Measurements from ENCODE around the gene PTPRE.
A peak's percentile ranks its signal among the peaks of the same experiment; 100 is the strongest.
"Not testable (repeated sequence)": the region's sequence is repeated elsewhere in the genome, so short reads cannot be mapped to it uniquely, and the experiment has no call there.

The PTPRE gene

GRCh38 chr10:127983344-127984100 lies 76.6 kb downstream of the PTPRE start:
- DNase-seq (ENCODE audit: low spot score), result peak; percentile 1

GRCh38 chr10:127984945-127985344 lies 78.0 kb downstream of the PTPRE start:
- no peak for DNase-seq (ENCODE audit: low spot score)

- no peak for DNase-seq (ENCODE audit: low spot score)
These were observed 79.9 kb downstream of the PTPRE start for GRCh38 chr10:127986531-127987466.

GRCh38 chr10:127987467-127988380 lies 80.8 kb downstream of the PTPRE start:
- no peak for DNase-seq (ENCODE audit: low spot score)

- no peak for DNase-seq (ENCODE audit: low spot score)
These were observed 82.6 kb downstream of the PTPRE start for GRCh38 chr10:127989481-127990012.

GRCh38 chr10:127990132-127990788 lies 83.4 kb downstream of the PTPRE start:
- DNase-seq (ENCODE audit: low spot score), result not testable (repeated sequence)

- no peak for DNase-seq (ENCODE audit: low spot score)
These were observed 84.1 kb downstream of the PTPRE start for GRCh38 chr10:127990846-127991542.

- no peak for DNase-seq (ENCODE audit: low spot score)
These were observed 84.8 kb downstream of the PTPRE start for GRCh38 chr10:127991543-127992255.

GRCh38 chr10:127992376-127992775 lies 85.5 kb downstream of the PTPRE start:
- DNase-seq (ENCODE audit: low spot score), result no peak

- DNase-seq (ENCODE audit: low spot score), result no peak
These were observed 86.3 kb downstream of the PTPRE start for GRCh38 chr10:127993056-127993690.

GRCh38 chr10:127995939-127996338 lies 89.0 kb downstream of the PTPRE start:
- DNase-seq (ENCODE audit: low spot score), result no peak

- no peak for DNase-seq (ENCODE audit: low spot score)
These were observed 89.7 kb downstream of the PTPRE start for GRCh38 chr10:127996586-127996985.

GRCh38 chr10:127997271-127997670 lies 90.4 kb downstream of the PTPRE start:
- DNase-seq (ENCODE audit: low spot score), result no peak

- no peak for DNase-seq (ENCODE audit: low spot score)
These were observed 91.0 kb downstream of the PTPRE start for GRCh38 chr10:127997937-127998336.

- no peak for DNase-seq (ENCODE audit: low spot score)
These were observed 91.7 kb downstream of the PTPRE start for GRCh38 chr10:127998501-127999144.

GRCh38 chr10:127999297-128000129 lies 92.6 kb downstream of the PTPRE start:
- DNase-seq (ENCODE audit: low spot score), result no peak

GRCh38 chr10:128000471-128001362 lies 93.8 kb downstream of the PTPRE start:
- DNase-seq (ENCODE audit: low spot score), result no peak

All from LoVo (cell line).